ENCODE measurements around the gene PTPRN2. TPM values are rescaled to one million over a fixed set of nuclear protein-coding genes. Genes with fewer than 3 reads are reported as not detected.

The PTPRN2 gene
- total and polyA plus RNA-seq, 2 of the 13 experiments (the other 11 are each of a cell fraction or from before 2014, with no cell fraction given): 2.5 to 24.2 TPM

GRCh38 chr7:158248816-158249215, 338.8 kb downstream of the PTPRN2 start:
- Histone ChIP-seq H4K20me1 (ENCODE audit: insufficient read depth, low read length) (peaks cover 41% of the 10 kb centered on the region), H3K27ac (ENCODE audit: extremely low read length, insufficient read depth, low read length) (no peak overlapping the region), H3K4me2 (ENCODE audit: low read depth, low read length) (no peak overlapping the region), H3K79me2 (ENCODE audit: insufficient read depth, low read length) (no peaks in the 10 kb centered on the region), H3K9me3 (ENCODE audit: low read length) (no peaks in the 10 kb centered on the region), H3K4me1 (ENCODE audit: insufficient read depth, low read length) (no peaks in the 10 kb centered on the region), H3K4me3 (replicated peaks in 1 of 3; ENCODE audit: insufficient read depth in 1 of 3, low read depth in 2 of 3, low read length in 3 of 3) (no peak overlapping the region), H3K27me3 (ENCODE audit: control insufficient read depth in 1 of 2, insufficient read depth in 2 of 2, low read length in 2 of 2) (no peaks in the 10 kb centered on the region), H2AFZ (ENCODE audit: low read length) (no peak overlapping the region), H3K9ac (ENCODE audit: insufficient read depth, low read depth, low read length) (no peak overlapping the region), H3K36me3 (replicated peaks in 1 of 2; ENCODE audit: control insufficient read depth in 1 of 2, insufficient read depth in 2 of 2, low read length in 2 of 2) (no peaks in the 10 kb centered on the region; a peak in 1 of 5 replicates)
- in situ Hi-C loops (cut with HindIII; ENCODE audit: extremely low pct_ligation_motif_present, low pct_unique_long_range_greater_than_20kb): no loop called here
- FAIRE-seq (no peak), ATAC-seq (no peak), DNase-seq (ENCODE audit: low spot score) (no peak)
- TF ChIP-seq AKAP8 (CRISPR knock-in tag; IDR thresholded peaks at IDR 0.05) (no peak), MNT (IDR thresholded peaks at IDR 0.05) (peak; percentile 97), MIER3 (CRISPR knock-in tag; IDR thresholded peaks at IDR 0.05; ENCODE audit: borderline replicate concordance) (no peak), ZNF430 (CRISPR knock-in tag; IDR thresholded peaks at IDR 0.05) (no peak)
- 33% methylated on average over 8 of the region's 10 CpGs for WGBS (ENCODE audit: low lambda C conversion rate)
- intact Hi-C loops (cut with micrococcal nuclease; ENCODE audit: unreplicated experiment): no loop called here
- CTCF ChIA-PET (ENCODE audit: low intra/inter-chr PET ratio, low total read pairs): no interaction called here
- POLR2A ChIA-PET: no interaction called here
- no TSS peak for BruUV-seq (replicated peaks)

- H3K79me2 ChIP-seq (ENCODE audit: insufficient read depth, low read length): no peaks in the 10 kb centered on the region
- BruUV-seq (replicated peaks): no TSS peak
- no peaks in the 10 kb centered on the region for H3K9me3 ChIP-seq (ENCODE audit: low read length)
- H4K20me1 ChIP-seq (ENCODE audit: insufficient read depth, low read length): peaks cover 39% of the 10 kb centered on the region
- intact Hi-C loops (cut with micrococcal nuclease; ENCODE audit: unreplicated experiment) (no loop called here), in situ Hi-C loops (cut with HindIII; ENCODE audit: extremely low pct_ligation_motif_present, low pct_unique_long_range_greater_than_20kb) (no loop called here)
- WGBS (ENCODE audit: low lambda C conversion rate): 78% methylated on average over 13 of the region's 14 CpGs
- H3K9ac ChIP-seq (ENCODE audit: insufficient read depth, low read depth, low read length): no peak overlapping the region
- H3K27me3 ChIP-seq (ENCODE audit: control insufficient read depth in 1 of 2, insufficient read depth in 2 of 2, low read length in 2 of 2): no peaks in the 10 kb centered on the region
- ATAC-seq (no peak), FAIRE-seq (no peak), DNase-seq (ENCODE audit: low spot score) (no peak)
- TF ChIP-seq DMAP1 (CRISPR knock-in tag; IDR thresholded peaks at IDR 0.05) (no peak), THYN1 (CRISPR knock-in tag; IDR thresholded peaks at IDR 0.05; ENCODE audit: borderline replicate concordance, low read depth) (no peak), ZBTB38 (CRISPR knock-in tag; IDR thresholded peaks at IDR 0.05) (no peak), ZNF670 (CRISPR knock-in tag; IDR thresholded peaks at IDR 0.05; ENCODE audit: borderline replicate concordance) (no peak), FOXA3 (CRISPR knock-in tag; IDR thresholded peaks at IDR 0.05) (no peak)
- TF ChIP-seq, protein P1, sequence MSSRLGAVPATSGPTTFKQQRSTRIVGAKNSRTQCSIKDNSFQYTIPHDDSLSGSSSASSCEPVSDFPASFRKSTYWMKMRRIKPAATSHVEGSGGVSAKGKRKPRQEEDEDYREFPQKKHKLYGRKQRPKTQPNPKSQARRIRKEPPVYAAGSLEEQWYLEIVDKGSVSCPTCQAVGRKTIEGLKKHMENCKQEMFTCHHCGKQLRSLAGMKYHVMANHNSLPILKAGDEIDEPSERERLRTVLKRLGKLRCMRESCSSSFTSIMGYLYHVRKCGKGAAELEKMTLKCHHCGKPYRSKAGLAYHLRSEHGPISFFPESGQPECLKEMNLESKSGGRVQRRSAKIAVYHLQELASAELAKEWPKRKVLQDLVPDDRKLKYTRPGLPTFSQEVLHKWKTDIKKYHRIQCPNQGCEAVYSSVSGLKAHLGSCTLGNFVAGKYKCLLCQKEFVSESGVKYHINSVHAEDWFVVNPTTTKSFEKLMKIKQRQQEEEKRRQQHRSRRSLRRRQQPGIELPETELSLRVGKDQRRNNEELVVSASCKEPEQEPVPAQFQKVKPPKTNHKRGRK (CRISPR knock-in tag; IDR thresholded peaks at IDR 0.05): no peak
- H3K27ac ChIP-seq (ENCODE audit: extremely low read length, insufficient read depth, low read length): no peak overlapping the region
- H3K36me3 ChIP-seq (replicated peaks in 1 of 2; ENCODE audit: control insufficient read depth in 1 of 2, insufficient read depth in 2 of 2, low read length in 2 of 2): no peaks in the 10 kb centered on the region; a peak in 1 of 5 replicates
- no peaks in the 10 kb centered on the region for H3K4me1 ChIP-seq (ENCODE audit: insufficient read depth, low read length)
- CTCF ChIA-PET (ENCODE audit: low intra/inter-chr PET ratio, low total read pairs): no interaction called here
- POLR2A ChIA-PET: no interaction called here
- no peak overlapping the region for H2AFZ ChIP-seq (ENCODE audit: low read length)
- H3K4me2 ChIP-seq (ENCODE audit: low read depth, low read length): no peak overlapping the region
- H3K4me3 ChIP-seq (replicated peaks in 1 of 3; ENCODE audit: insufficient read depth in 1 of 3, low read depth in 2 of 3, low read length in 3 of 3): no peak overlapping the region
These were observed 339.7 kb downstream of the PTPRN2 start for GRCh38 chr7:158247758-158248487.
